Stimulated activated naive B cell treated with anti-CD40 and anti-IgM and Interleukin-4, amounts not matched to agents 10 μg/mL and 1 μg/mL and 100 μg/mL, for 72 hours (primary cell): ENCODE results near the gene ILK.

Experiments used
- ATAC-seq, 2 donors: fragments of 150-1000 bp; cut with Tn5 transposase; replicated peaks; 2 replicates each; pipeline ENCODE4 v1.10.0; 2021; ENCODE audit warnings: moderate library complexity in 1 of 2
- DNase-seq: peaks from one replicate; pipeline ENCODE4 v3.0.0; 2021
- H3K27ac Mint-ChIP-seq: one replicate; pipeline ENCODE4 v1.8.0; 2022; ENCODE audit warnings: mild to moderate bottlenecking, mixed read lengths
- H3K27me3 Mint-ChIP-seq, 2 donors: one replicate each; pipeline ENCODE4 v1.8.0; 2022; ENCODE audit warnings: mixed read lengths in 2 of 2
- H3K36me3 Mint-ChIP-seq, 2 donors: one replicate each; pipeline ENCODE4 v1.8.0; 2022; ENCODE audit warnings: mixed read lengths in 2 of 2, mild to moderate bottlenecking in 1 of 2
- H3K4me1 Mint-ChIP-seq, 2 donors: one replicate each; pipeline ENCODE4 v1.8.0; 2022; ENCODE audit warnings: mixed read lengths in 2 of 2, mild to moderate bottlenecking in 1 of 2
- H3K4me3 Mint-ChIP-seq, 2 donors: one replicate each; pipeline ENCODE4 v1.8.0; 2022; ENCODE audit warnings: mild to moderate bottlenecking in 2 of 2, mixed read lengths in 2 of 2, moderate library complexity in 1 of 2
- H3K9me3 Mint-ChIP-seq, 2 donors: one replicate each; pipeline ENCODE4 v1.8.0; 2022; ENCODE audit warnings: mixed read lengths in 2 of 2, mild to moderate bottlenecking in 1 of 2

The ILK gene

GRCh38 chr11:6586434-6587359, 16.9 kb upstream of the ILK start:
- Mint-ChIP-seq H3K27ac (no peak overlapping the region), H3K27me3 (no peaks in the 10 kb centered on the region), H3K4me3 (no peak overlapping the region), H3K4me1 (peaks cover 0 to 6% of the 10 kb centered on the region in 2 donors), H3K36me3 (peaks cover 39 to 56% of the 10 kb centered on the region in 2 donors), H3K9me3 (peaks cover 14 to 22% of the 10 kb centered on the region in 2 donors)
- no peak for ATAC-seq
- DNase-seq = no peak

GRCh38 chr11:6587360-6587953, 16.1 kb upstream of the ILK start:
- H3K4me1 Mint-ChIP-seq = peaks cover 0 to 9% of the 10 kb centered on the region in 2 donors
- DNase-seq (no peak), ATAC-seq (no peak)
- no peak overlapping the region for H3K27ac Mint-ChIP-seq
- H3K4me3 Mint-ChIP-seq = no peak overlapping the region
- H3K9me3 Mint-ChIP-seq = peaks cover 12 to 18% of the 10 kb centered on the region in 2 donors
- peaks cover 35 to 56% of the 10 kb centered on the region in 2 donors for H3K36me3 Mint-ChIP-seq
- H3K27me3 Mint-ChIP-seq = no peaks in the 10 kb centered on the region

GRCh38 chr11:6588018-6588417, 15.6 kb upstream of the ILK start:
- no peak overlapping the region for H3K27ac Mint-ChIP-seq
- H3K36me3 Mint-ChIP-seq = peaks cover 33 to 56% of the 10 kb centered on the region in 2 donors
- H3K4me3 Mint-ChIP-seq = no peak overlapping the region
- no peak for ATAC-seq
- DNase-seq = no peak
- no peaks in the 10 kb centered on the region for H3K27me3 Mint-ChIP-seq
- H3K9me3 Mint-ChIP-seq = peaks cover 9 to 15% of the 10 kb centered on the region in 2 donors
- peaks cover 0 to 10% of the 10 kb centered on the region in 2 donors for H3K4me1 Mint-ChIP-seq

GRCh38 chr11:6594142-6594768, 9.3 kb upstream of the ILK start:
- H3K4me1 Mint-ChIP-seq = peaks cover 18 to 28% of the 10 kb centered on the region in 2 donors
- DNase-seq = no peak
- H3K27me3 Mint-ChIP-seq = no peaks in the 10 kb centered on the region
- no peak overlapping the region for H3K4me3 Mint-ChIP-seq
- H3K27ac Mint-ChIP-seq = no peak overlapping the region
- no peak for ATAC-seq
- no peaks in the 10 kb centered on the region for H3K9me3 Mint-ChIP-seq
- peaks cover 33 to 67% of the 10 kb centered on the region in 2 donors for H3K36me3 Mint-ChIP-seq

- H3K27me3 Mint-ChIP-seq = no peaks in the 10 kb centered on the region
- no peaks in the 10 kb centered on the region for H3K9me3 Mint-ChIP-seq
- H3K4me1 Mint-ChIP-seq = peaks cover 22 to 28% of the 10 kb centered on the region in 2 donors
- H3K36me3 Mint-ChIP-seq = peaks cover 32 to 67% of the 10 kb centered on the region in 2 donors
- ATAC-seq (no peak), DNase-seq (no peak)
- no peak overlapping the region for H3K4me3 Mint-ChIP-seq
- H3K27ac Mint-ChIP-seq = no peak overlapping the region
Observed at GRCh38 chr11:6596239-6596877, 7.2 kb upstream of the ILK start.

GRCh38 chr11:6598555-6598954, 5.0 kb upstream of the ILK start:
- peak overlapping the region; percentile 70 for H3K27ac Mint-ChIP-seq
- peaks cover 21 to 31% of the 10 kb centered on the region in 2 donors for H3K4me1 Mint-ChIP-seq
- DNase-seq (no peak), ATAC-seq (no peak)
- peaks cover 30 to 52% of the 10 kb centered on the region in 2 donors for H3K36me3 Mint-ChIP-seq
- H3K9me3 Mint-ChIP-seq = no peaks in the 10 kb centered on the region
- H3K27me3 Mint-ChIP-seq = no peaks in the 10 kb centered on the region
- H3K4me3 Mint-ChIP-seq = no peak overlapping the region

- no peaks in the 10 kb centered on the region for H3K27me3 Mint-ChIP-seq
- DNase-seq = no peak
- H3K4me3 Mint-ChIP-seq = no peak overlapping the region
- no peak for ATAC-seq
- peaks cover 16 to 27% of the 10 kb centered on the region in 2 donors for H3K4me1 Mint-ChIP-seq
- no peak overlapping the region for H3K27ac Mint-ChIP-seq
- no peaks in the 10 kb centered on the region for H3K9me3 Mint-ChIP-seq
- H3K36me3 Mint-ChIP-seq = peaks cover 26 to 46% of the 10 kb centered on the region in 2 donors
Observed at GRCh38 chr11:6599449-6599848, 4.1 kb upstream of the ILK start.

GRCh38 chr11:6599881-6600390, 3.6 kb upstream of the ILK start:
- ATAC-seq (no peak), DNase-seq (no peak)
- H3K9me3 Mint-ChIP-seq = no peaks in the 10 kb centered on the region
- H3K27ac Mint-ChIP-seq = no peak overlapping the region
- H3K36me3 Mint-ChIP-seq = peaks cover 24 to 42% of the 10 kb centered on the region in 2 donors
- no peaks in the 10 kb centered on the region for H3K27me3 Mint-ChIP-seq
- H3K4me3 Mint-ChIP-seq = no peak overlapping the region
- peaks cover 14 to 25% of the 10 kb centered on the region in 2 donors for H3K4me1 Mint-ChIP-seq

- peaks cover 11 to 27% of the 10 kb centered on the region in 2 donors for H3K4me1 Mint-ChIP-seq
- no peaks in the 10 kb centered on the region for H3K27me3 Mint-ChIP-seq
- H3K9me3 Mint-ChIP-seq = no peaks in the 10 kb centered on the region
- no peak for ATAC-seq
- H3K27ac Mint-ChIP-seq = no peak overlapping the region
- no peak for DNase-seq
- peaks cover 22 to 38% of the 10 kb centered on the region in 2 donors for H3K36me3 Mint-ChIP-seq
- no peak overlapping the region for H3K4me3 Mint-ChIP-seq
Observed at GRCh38 chr11:6601041-6601461, 2.5 kb upstream of the ILK start.

- Mint-ChIP-seq H3K4me3 (no peak overlapping the region), H3K27ac (peak overlapping the region; percentile 44), H3K36me3 (peaks cover 22 to 37% of the 10 kb centered on the region in 2 donors), H3K4me1 (peaks cover 9 to 30% of the 10 kb centered on the region in 2 donors), H3K9me3 (no peaks in the 10 kb centered on the region), H3K27me3 (no peaks in the 10 kb centered on the region)
- DNase-seq (no peak), ATAC-seq (no peak)
Observed at GRCh38 chr11:6602096-6602940, 1.3 kb upstream of the ILK start.

GRCh38 chr11:6604081-6604626, 580 bp downstream of the ILK start:
- DNase-seq (peak; percentile 19), ATAC-seq (peak; percentile 46 to 48)
- Mint-ChIP-seq H3K36me3 (peaks cover 19 to 38% of the 10 kb centered on the region in 2 donors), H3K4me1 (peaks cover 10 to 29% of the 10 kb centered on the region in 2 donors), H3K9me3 (no peaks in the 10 kb centered on the region), H3K27ac (no peak overlapping the region), H3K4me3 (no peak overlapping the region), H3K27me3 (no peaks in the 10 kb centered on the region)

GRCh38 chr11:6604790-6605189, 1.2 kb downstream of the ILK start:
- Mint-ChIP-seq H3K4me1 (peaks cover 15 to 29% of the 10 kb centered on the region in 2 donors), H3K36me3 (peaks cover 24 to 40% of the 10 kb centered on the region in 2 donors), H3K9me3 (no peaks in the 10 kb centered on the region), H3K27ac (no peak overlapping the region), H3K27me3 (no peaks in the 10 kb centered on the region), H3K4me3 (no peak overlapping the region)
- no peak for ATAC-seq
- DNase-seq = no peak
